Measurements from ENCODE around the gene MSL3.

DNA sequence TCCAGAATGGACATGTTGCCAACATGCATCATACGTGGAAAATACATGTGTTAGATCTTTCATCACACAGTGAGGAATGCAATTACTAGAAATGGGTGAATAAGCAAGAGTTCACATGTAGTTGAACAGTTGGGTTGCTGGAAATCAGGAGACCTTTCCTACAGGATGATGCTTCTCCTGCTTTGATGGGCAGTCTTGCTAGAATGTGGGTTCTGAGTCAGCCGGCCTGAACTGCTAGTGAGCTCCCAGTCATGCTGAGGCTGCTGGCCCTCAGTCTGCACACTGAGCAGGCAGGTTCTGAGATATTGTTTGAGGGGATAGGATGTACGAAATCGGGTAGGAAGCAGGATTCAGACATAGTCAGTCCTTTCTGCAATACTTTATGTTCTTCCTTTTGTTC lies 20.2 kb downstream of the MSL3 start:
- no peak for TF ChIP-seq TARDBP (IDR thresholded peaks at IDR 0.05)
- no peak for TF ChIP-seq HDGF (IDR thresholded peaks at IDR 0.05; ENCODE audit: borderline replicate concordance)
- no peak for TF ChIP-seq SP1 (IDR thresholded peaks at IDR 0.05)
- TF ChIP-seq FOXM1 (IDR thresholded peaks at IDR 0.05; ENCODE audit: borderline replicate concordance), result no peak
- no peak for TF ChIP-seq LEF1 (IDR thresholded peaks at IDR 0.05; ENCODE audit: borderline replicate concordance)
- no peak for TF ChIP-seq FOXK2 (IDR thresholded peaks at IDR 0.05)
- no peak for TF ChIP-seq BHLHE40 (IDR thresholded peaks at IDR 0.05; ENCODE audit: borderline replicate concordance)
- TF ChIP-seq L3MBTL2 (conservative IDR thresholded peaks at IDR 0.05), result no peak
- TF ChIP-seq ZNF384 (IDR thresholded peaks at IDR 0.05), result no peak
- TF ChIP-seq SUZ12 (IDR thresholded peaks at IDR 0.05), result no peak
- TF ChIP-seq ARNT (IDR thresholded peaks at IDR 0.05), result no peak

Data from HEK293T (cell line).